Measurements from ENCODE around the gene OR1S1. TPM values are rescaled to one million over a fixed set of nuclear protein-coding genes. Genes with fewer than 3 reads are reported as not detected.

OR1S1 gene
- total RNA-seq, 1 experiment from 2014 or later, result not detected

DNA sequence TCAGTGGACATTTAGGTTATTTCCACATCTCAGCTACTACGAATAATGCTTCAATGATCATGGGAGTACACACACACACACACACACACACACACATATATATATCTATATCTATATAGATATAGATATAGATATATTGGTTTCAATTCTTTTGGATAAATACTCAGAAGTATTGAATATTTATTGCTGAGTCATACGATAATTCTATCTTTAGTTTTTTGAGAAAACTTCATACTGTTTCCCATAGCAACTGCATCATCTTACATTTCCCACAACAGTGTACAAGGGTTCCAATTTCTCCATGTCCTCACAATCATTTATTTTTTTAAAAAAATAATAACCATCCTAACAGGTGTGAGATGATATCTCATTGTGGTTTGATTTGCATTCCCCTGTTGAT lies 16.6 kb upstream of the OR1S1 start:
- RAD21 ChIA-PET (ENCODE audit: low non-redundant PET in 1 of 2, low total read pairs in 2 of 2, uncharacterized antibody in 2 of 2, unreplicated experiment in 2 of 2), result no interaction called here
- ATAC-seq (no peak), DNase-seq (ENCODE audit: low read depth, low spot score) (no peak)
- no peak overlapping the region for H3K4me3 ChIP-seq (replicated peaks in 1 of 2; ENCODE audit: low read depth in 1 of 2, low read length in 2 of 2)
- POLR2A ChIA-PET, result no interaction called here
- no TSS peak for BruUV-seq (replicated peaks)
- CTCF ChIA-PET, result no interaction called here
- H4K20me1 ChIP-seq (ENCODE audit: insufficient read depth), result no peaks in the 10 kb centered on the region
- H3K4me1 ChIP-seq (ENCODE audit: control insufficient read depth in 1 of 2, insufficient read depth in 2 of 2, low read length in 2 of 2), result no peaks in the 10 kb centered on the region
- no peak overlapping the region for H3K9ac ChIP-seq (ENCODE audit: low read length)
- H3K27ac ChIP-seq (ENCODE audit: low read depth, low read length), result no peak overlapping the region
- no peak for TF ChIP-seq RAD21 (IDR thresholded peaks at IDR 0.05; ENCODE audit: low read depth)
- TF ChIP-seq SIN3A (IDR thresholded peaks at IDR 0.05; ENCODE audit: low read depth), result no peak
- TF ChIP-seq EZH2 (IDR thresholded peaks at IDR 0.05), result no peak
- no peaks in the 10 kb centered on the region for H3K9me3 ChIP-seq (ENCODE audit: control insufficient read depth in 1 of 2, insufficient read depth in 1 of 2, low read depth in 1 of 2, low read length in 2 of 2)
- no peak overlapping the region for H3K4me2 ChIP-seq (ENCODE audit: low read length)
- no peaks in the 10 kb centered on the region for H3K36me3 ChIP-seq (ENCODE audit: control insufficient read depth in 1 of 2, insufficient read depth in 2 of 2, low read length in 2 of 2)
- no peaks in the 10 kb centered on the region for H3K79me2 ChIP-seq (ENCODE audit: insufficient read depth, low read length)
- intact Hi-C loops (cut with micrococcal nuclease), result no loop called here
- no peaks in the 10 kb centered on the region for H3K27me3 ChIP-seq (ENCODE audit: insufficient read depth, low read length)
- no peak overlapping the region for H2AFZ ChIP-seq (ENCODE audit: low read depth, low read length, poor library complexity, severe bottlenecking)
- no peaks in the 10 kb centered on the region for H3K9me2 ChIP-seq (ENCODE audit: insufficient read depth)

DNA sequence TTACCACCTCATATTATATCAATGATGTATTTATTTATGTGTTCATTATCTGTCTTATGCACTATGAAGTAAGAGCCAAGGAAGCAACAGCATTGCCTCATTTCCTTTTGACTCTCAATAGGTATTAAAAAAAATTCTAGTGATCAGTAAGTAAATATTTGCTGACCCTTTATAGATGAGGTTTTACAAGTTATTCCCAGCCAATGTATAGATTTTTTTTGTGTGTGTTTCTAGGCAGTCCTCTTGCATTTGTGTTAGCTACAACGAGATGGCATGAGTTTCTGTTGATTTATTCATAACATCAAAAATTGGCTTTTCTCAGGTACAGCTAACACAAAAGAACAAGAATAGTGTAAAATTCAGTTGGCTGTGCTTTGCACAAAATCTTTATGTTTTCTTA lies 13.2 kb upstream of the OR1S1 start:
- no peaks in the 10 kb centered on the region for H3K9me3 ChIP-seq (ENCODE audit: control insufficient read depth in 1 of 2, insufficient read depth in 1 of 2, low read depth in 1 of 2, low read length in 2 of 2)
- H3K9me2 ChIP-seq (ENCODE audit: insufficient read depth), result no peaks in the 10 kb centered on the region
- no peak overlapping the region for H3K4me2 ChIP-seq (ENCODE audit: low read length)
- no peak overlapping the region for H3K4me3 ChIP-seq (replicated peaks in 1 of 2; ENCODE audit: low read depth in 1 of 2, low read length in 2 of 2)
- no peaks in the 10 kb centered on the region for H4K20me1 ChIP-seq (ENCODE audit: insufficient read depth)
- DNase-seq (ENCODE audit: low read depth, low spot score) (no peak), ATAC-seq (no peak)
- no peak overlapping the region for H3K9ac ChIP-seq (ENCODE audit: low read length)
- ChIA-PET RAD21 (ENCODE audit: low non-redundant PET in 1 of 2, low total read pairs in 2 of 2, uncharacterized antibody in 2 of 2, unreplicated experiment in 2 of 2) (no interaction called here), CTCF (no interaction called here), POLR2A (no interaction called here)
- H3K27me3 ChIP-seq (ENCODE audit: insufficient read depth, low read length), result no peaks in the 10 kb centered on the region
- no TSS peak for BruUV-seq (replicated peaks)
- no peaks in the 10 kb centered on the region for H3K4me1 ChIP-seq (ENCODE audit: control insufficient read depth in 1 of 2, insufficient read depth in 2 of 2, low read length in 2 of 2)
- intact Hi-C loops (cut with micrococcal nuclease), result no loop called here
- no peak overlapping the region for H3K27ac ChIP-seq (ENCODE audit: low read depth, low read length)
- H3K79me2 ChIP-seq (ENCODE audit: insufficient read depth, low read length), result no peaks in the 10 kb centered on the region
- no peak overlapping the region for H2AFZ ChIP-seq (ENCODE audit: low read depth, low read length, poor library complexity, severe bottlenecking)
- no peaks in the 10 kb centered on the region for H3K36me3 ChIP-seq (ENCODE audit: control insufficient read depth in 1 of 2, insufficient read depth in 2 of 2, low read length in 2 of 2)
- TF ChIP-seq CEBPB (IDR thresholded peaks at IDR 0.05; ENCODE audit: low read depth) (no peak), EGR1 (IDR thresholded peaks at IDR 0.05; ENCODE audit: low read depth) (no peak), EZH2 (IDR thresholded peaks at IDR 0.05) (no peak), CBX3 (IDR thresholded peaks at IDR 0.05; ENCODE audit: low read depth) (no peak), SRF (IDR thresholded peaks at IDR 0.05; ENCODE audit: low read depth) (no peak), SP1 (IDR thresholded peaks at IDR 0.05; ENCODE audit: low read depth) (no peak), ZNF274 (IDR thresholded peaks at IDR 0.05; ENCODE audit: low read depth, low read length) (no peak), FOSL1 (IDR thresholded peaks at IDR 0.05; ENCODE audit: low read depth) (no peak), JUND (IDR thresholded peaks at IDR 0.05) (no peak), EZH2phosphoT487 (IDR thresholded peaks at IDR 0.05; ENCODE audit: borderline replicate concordance) (no peak), POLR2A (IDR thresholded peaks at IDR 0.05; ENCODE audit: borderline replicate concordance, extremely low read depth, insufficient read depth, insufficient read length) (no peak), RAD21 (IDR thresholded peaks at IDR 0.05; ENCODE audit: low read depth) (no peak), SIN3A (IDR thresholded peaks at IDR 0.05; ENCODE audit: low read depth) (no peak), POLR2AphosphoS5 (IDR thresholded peaks at IDR 0.05; ENCODE audit: low read depth, low read length) (no peak), TCF7L2 (IDR thresholded peaks at IDR 0.05; ENCODE audit: borderline replicate concordance, extremely low read depth, insufficient read depth, insufficient read length) (no peak)
- TF ChIP-seq, protein P1, sequence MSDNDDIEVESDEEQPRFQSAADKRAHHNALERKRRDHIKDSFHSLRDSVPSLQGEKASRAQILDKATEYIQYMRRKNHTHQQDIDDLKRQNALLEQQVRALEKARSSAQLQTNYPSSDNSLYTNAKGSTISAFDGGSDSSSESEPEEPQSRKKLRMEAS (IDR thresholded peaks at IDR 0.05), result no peak
- TF ChIP-seq, protein P2, sequence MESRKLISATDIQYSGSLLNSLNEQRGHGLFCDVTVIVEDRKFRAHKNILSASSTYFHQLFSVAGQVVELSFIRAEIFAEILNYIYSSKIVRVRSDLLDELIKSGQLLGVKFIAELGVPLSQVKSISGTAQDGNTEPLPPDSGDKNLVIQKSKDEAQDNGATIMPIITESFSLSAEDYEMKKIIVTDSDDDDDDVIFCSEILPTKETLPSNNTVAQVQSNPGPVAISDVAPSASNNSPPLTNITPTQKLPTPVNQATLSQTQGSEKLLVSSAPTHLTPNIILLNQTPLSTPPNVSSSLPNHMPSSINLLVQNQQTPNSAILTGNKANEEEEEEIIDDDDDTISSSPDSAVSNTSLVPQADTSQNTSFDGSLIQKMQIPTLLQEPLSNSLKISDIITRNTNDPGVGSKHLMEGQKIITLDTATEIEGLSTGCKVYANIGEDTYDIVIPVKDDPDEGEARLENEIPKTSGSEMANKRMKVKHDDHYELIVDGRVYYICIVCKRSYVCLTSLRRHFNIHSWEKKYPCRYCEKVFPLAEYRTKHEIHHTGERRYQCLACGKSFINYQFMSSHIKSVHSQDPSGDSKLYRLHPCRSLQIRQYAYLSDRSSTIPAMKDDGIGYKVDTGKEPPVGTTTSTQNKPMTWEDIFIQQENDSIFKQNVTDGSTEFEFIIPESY (IDR thresholded peaks at IDR 0.05; ENCODE audit: extremely low read depth, insufficient replicate concordance, low read length), result no peak
- TF ChIP-seq, protein P3, sequence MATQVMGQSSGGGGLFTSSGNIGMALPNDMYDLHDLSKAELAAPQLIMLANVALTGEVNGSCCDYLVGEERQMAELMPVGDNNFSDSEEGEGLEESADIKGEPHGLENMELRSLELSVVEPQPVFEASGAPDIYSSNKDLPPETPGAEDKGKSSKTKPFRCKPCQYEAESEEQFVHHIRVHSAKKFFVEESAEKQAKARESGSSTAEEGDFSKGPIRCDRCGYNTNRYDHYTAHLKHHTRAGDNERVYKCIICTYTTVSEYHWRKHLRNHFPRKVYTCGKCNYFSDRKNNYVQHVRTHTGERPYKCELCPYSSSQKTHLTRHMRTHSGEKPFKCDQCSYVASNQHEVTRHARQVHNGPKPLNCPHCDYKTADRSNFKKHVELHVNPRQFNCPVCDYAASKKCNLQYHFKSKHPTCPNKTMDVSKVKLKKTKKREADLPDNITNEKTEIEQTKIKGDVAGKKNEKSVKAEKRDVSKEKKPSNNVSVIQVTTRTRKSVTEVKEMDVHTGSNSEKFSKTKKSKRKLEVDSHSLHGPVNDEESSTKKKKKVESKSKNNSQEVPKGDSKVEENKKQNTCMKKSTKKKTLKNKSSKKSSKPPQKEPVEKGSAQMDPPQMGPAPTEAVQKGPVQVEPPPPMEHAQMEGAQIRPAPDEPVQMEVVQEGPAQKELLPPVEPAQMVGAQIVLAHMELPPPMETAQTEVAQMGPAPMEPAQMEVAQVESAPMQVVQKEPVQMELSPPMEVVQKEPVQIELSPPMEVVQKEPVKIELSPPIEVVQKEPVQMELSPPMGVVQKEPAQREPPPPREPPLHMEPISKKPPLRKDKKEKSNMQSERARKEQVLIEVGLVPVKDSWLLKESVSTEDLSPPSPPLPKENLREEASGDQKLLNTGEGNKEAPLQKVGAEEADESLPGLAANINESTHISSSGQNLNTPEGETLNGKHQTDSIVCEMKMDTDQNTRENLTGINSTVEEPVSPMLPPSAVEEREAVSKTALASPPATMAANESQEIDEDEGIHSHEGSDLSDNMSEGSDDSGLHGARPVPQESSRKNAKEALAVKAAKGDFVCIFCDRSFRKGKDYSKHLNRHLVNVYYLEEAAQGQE (IDR thresholded peaks at IDR 0.05; ENCODE audit: low read depth), result no peak

All from HCT116 (cell line).